Fibroblast of lung (primary cell): ENCODE measurements around the gene SDCBP2. TPM values are rescaled to one million over a fixed set of nuclear protein-coding genes. Genes with fewer than 3 reads are reported as not detected.

ENCODE experiments used
- DNase-seq, 2 donors: peaks; one replicate each; pipeline versions ENCODE4 v3.0.0 to v3.0.0-alpha.2; 2010; ENCODE audit warnings: low read depth in 2 of 2
- H2AFZ ChIP-seq: 2 replicates; pipeline ENCODE4 v1.5.1; 2012; ENCODE audit warnings: low read length, control low read depth, inconsistent platforms
- H3K27ac ChIP-seq: 2 replicates; pipeline ENCODE4 v1.5.1; 2011; ENCODE audit warnings: low read length, control low read depth; ENCODE audit not compliant: insufficient read depth
- H3K27me3 ChIP-seq: 2 replicates; pipeline ENCODE4 v1.5.1; 2011; ENCODE audit warnings: mild to moderate bottlenecking, low read length; ENCODE audit not compliant: control insufficient read depth, insufficient read depth
- H3K36me3 ChIP-seq: 2 replicates; pipeline ENCODE4 v1.5.1; 2011; ENCODE audit warnings: low read length; ENCODE audit not compliant: control insufficient read depth, insufficient read depth
- H3K4me1 ChIP-seq: 2 replicates; pipeline ENCODE4 v1.5.1; 2011; ENCODE audit warnings: low read length; ENCODE audit not compliant: control insufficient read depth, insufficient read depth; ENCODE audit errors: extremely low read depth
- H3K4me2 ChIP-seq: 2 replicates; pipeline ENCODE4 v1.5.1; 2011; ENCODE audit warnings: low read length, control low read depth; ENCODE audit not compliant: insufficient read depth; ENCODE audit errors: extremely low read depth
- H3K4me3 ChIP-seq, 4 experiments: fragments of 200-600 bp in 1 of 4; sonication (generic) in 1 of 4; replicated peaks in 1 of 4; 2 replicates each; pipeline ENCODE4 v1.5.1; 2011 to 2016; ENCODE audit warnings: low read length in 4 of 4, low read depth in 3 of 4, mild to moderate bottlenecking in 3 of 4, control low read depth in 2 of 4, inconsistent platforms in 1 of 4, mixed read lengths in 1 of 4; ENCODE audit not compliant: insufficient read depth in 1 of 4; ENCODE audit errors: control extremely low read depth in 1 of 4
- H3K79me2 ChIP-seq: 2 replicates; pipeline ENCODE4 v1.5.1; 2012; ENCODE audit warnings: mild to moderate bottlenecking, low read length, inconsistent platforms; ENCODE audit not compliant: control insufficient read depth, insufficient read depth
- H3K9ac ChIP-seq: 2 replicates; pipeline ENCODE4 v1.5.1; 2011; ENCODE audit warnings: mild to moderate bottlenecking, low read length, control low read depth; ENCODE audit not compliant: insufficient read depth
- H3K9me3 ChIP-seq: 2 replicates; pipeline ENCODE4 v1.5.1; 2012; ENCODE audit warnings: low read depth, low read length; ENCODE audit not compliant: control insufficient read depth, insufficient read depth
- H4K20me1 ChIP-seq: 2 replicates; pipeline ENCODE4 v1.5.1; 2011; ENCODE audit warnings: low read length; ENCODE audit not compliant: control insufficient read depth, insufficient read depth; ENCODE audit errors: extremely low read depth
- EZH2 ChIP-seq: IDR thresholded peaks from 2 replicates; pipeline ENCODE4 v1.5.1; 2012; ENCODE audit warnings: low read length, control low read depth, mild to moderate bottlenecking; ENCODE audit errors: missing control alignments
- polyA plus RNA-seq, 2 donors: library from polyadenylated mRNA; depleted of rRNA in 1 of 2; stranded (reverse) in 1 of 2; unstranded in 1 of 2; fragments of >200 nt; gene quantifications; 2 replicates each; pipeline ENCODE4 v1.2.1, GENCODE V29; 2011 to 2012; ENCODE audit warnings: missing spikeins in 1 of 2
- total RNA-seq: library from RNA; depleted of rRNA; stranded (reverse); fragments of >200 nt; gene quantifications from 2 replicates; pipeline ENCODE4 v1.2.1, GENCODE V29; 2014
- TF ChIP-seq, protein P1 (sequence below), 2 donors: IDR thresholded peaks in 1 of 2; conservative IDR thresholded peaks in 1 of 2; 1 replicate in 1 of 2; 2 replicates in 1 of 2; pipeline ENCODE4 v1.5.1; 2011 to 2012; ENCODE audit warnings: low read length in 2 of 2, control low read depth in 1 of 2, inconsistent platforms in 1 of 2, low read depth in 1 of 2, mild to moderate bottlenecking in 1 of 2

The SDCBP2 gene
- total and polyA plus RNA-seq, 2 donors (not counting 1 experiment from before 2014, with no cell fraction given) = 0.78 to 2.1 TPM

DNA sequence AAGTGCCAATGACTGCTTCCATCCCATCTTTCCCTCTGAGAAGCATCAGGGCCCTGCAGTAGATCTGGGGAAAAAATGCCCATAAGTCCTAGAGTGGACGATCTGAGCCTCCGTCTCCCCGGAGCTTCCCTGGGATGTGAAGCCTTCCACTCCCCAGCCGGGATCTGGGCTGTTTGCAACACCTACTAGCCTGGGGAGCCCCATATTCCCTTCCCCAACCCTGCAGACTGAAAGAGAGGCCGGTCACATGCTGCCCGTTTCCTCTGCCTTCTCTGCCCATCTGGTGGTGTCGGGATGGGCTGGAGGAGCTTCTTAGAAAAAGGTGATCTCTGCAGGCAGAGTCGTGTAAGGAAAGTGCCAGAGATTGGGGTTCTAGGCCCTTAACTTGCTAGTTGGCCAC lies 61.8 kb downstream of the SDCBP2 start:
- H3K4me3 ChIP-seq = peak overlapping the region; percentile 51 to 81 (median 62)
- H3K27ac ChIP-seq = no peak overlapping the region
- H4K20me1 ChIP-seq = no peaks in the 10 kb centered on the region
- H3K9ac ChIP-seq = no peak overlapping the region
- peaks cover 3% of the 10 kb centered on the region for H3K4me1 ChIP-seq
- no peaks in the 10 kb centered on the region for H3K9me3 ChIP-seq
- H3K36me3 ChIP-seq = no peaks in the 10 kb centered on the region
- no peak overlapping the region for H2AFZ ChIP-seq
- no peak for TF ChIP-seq EZH2
- TF ChIP-seq, protein P1, sequence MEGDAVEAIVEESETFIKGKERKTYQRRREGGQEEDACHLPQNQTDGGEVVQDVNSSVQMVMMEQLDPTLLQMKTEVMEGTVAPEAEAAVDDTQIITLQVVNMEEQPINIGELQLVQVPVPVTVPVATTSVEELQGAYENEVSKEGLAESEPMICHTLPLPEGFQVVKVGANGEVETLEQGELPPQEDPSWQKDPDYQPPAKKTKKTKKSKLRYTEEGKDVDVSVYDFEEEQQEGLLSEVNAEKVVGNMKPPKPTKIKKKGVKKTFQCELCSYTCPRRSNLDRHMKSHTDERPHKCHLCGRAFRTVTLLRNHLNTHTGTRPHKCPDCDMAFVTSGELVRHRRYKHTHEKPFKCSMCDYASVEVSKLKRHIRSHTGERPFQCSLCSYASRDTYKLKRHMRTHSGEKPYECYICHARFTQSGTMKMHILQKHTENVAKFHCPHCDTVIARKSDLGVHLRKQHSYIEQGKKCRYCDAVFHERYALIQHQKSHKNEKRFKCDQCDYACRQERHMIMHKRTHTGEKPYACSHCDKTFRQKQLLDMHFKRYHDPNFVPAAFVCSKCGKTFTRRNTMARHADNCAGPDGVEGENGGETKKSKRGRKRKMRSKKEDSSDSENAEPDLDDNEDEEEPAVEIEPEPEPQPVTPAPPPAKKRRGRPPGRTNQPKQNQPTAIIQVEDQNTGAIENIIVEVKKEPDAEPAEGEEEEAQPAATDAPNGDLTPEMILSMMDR (conservative IDR thresholded peaks at IDR 0.05 in 1 of 2, IDR thresholded peaks at IDR 0.05 in 1 of 2; ENCODE audit: low read depth in 1 of 2, low read length in 2 of 2) = no peak
- DNase-seq = no peak
- H3K27me3 ChIP-seq = no peaks in the 10 kb centered on the region
- H3K4me2 ChIP-seq = peak overlapping the region; percentile 78
- no peaks in the 10 kb centered on the region for H3K79me2 ChIP-seq

DNA sequence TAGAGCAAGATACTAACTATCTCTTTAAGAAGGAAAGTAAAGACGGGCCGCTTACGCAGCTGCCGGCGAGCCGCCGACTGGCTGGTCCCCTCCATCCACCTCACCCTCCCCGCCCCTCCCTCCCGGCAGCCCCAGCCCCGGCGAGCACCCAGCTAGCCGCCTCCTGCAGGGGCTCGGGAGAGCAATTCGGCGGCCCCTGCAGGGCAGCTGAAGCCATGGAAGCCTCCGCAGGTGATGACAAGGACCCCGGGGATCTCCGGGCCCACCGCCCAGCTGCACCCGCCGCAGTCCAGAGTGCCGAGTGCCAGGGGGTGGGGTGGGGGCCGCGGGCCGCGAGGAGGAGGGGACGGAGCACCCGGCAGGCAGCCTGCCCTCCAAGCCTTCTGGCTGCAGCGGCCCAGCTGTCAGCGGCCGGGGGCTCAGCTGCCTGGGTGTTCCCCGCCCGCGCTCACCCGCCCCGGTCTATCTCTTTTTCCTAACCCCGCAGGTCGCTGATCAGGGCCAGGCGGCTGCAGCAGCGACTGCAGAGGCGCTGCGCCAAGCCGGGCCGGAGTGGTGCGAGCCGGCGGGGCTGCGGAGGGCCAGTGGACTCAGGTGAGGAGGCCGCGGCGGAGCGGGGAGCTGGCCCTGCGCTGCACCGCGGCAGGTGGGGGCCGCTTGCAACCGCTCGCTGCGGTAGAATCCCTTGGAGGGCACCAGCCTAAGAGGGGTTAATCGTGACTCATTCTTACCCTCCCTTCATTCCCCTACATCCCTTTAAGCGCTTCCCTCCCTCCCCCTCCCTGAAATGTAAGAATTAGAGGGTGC lies 62.6 kb downstream of the SDCBP2 start, which contains the start of gene SNPH:
Gene SNPH (plus strand): TSS at position 128 of the 807 bp plus-strand sequence. CDS start 29,946 bp downstream, outside the sequence.
- Histone ChIP-seq H3K4me3 (peak within 1 kb of the TSS; percentile 51 to 81 (median 64)), H4K20me1 (no peaks in the 10 kb centered on the region), H3K9ac (peak within 1 kb of the TSS; percentile 43), H3K79me2 (no peaks in the 10 kb centered on the region), H3K4me1 (peaks cover 3% of the 10 kb centered on the region), H3K27ac (peak within 1 kb of the TSS; percentile 60), H3K9me3 (no peaks in the 10 kb centered on the region), H3K36me3 (no peaks in the 10 kb centered on the region), H3K27me3 (no peaks in the 10 kb centered on the region), H3K4me2 (peak within 1 kb of the TSS; percentile 78), H2AFZ (peak within 1 kb of the TSS; percentile 93)
- TF ChIP-seq EZH2 = no peak
- TF ChIP-seq, protein P1 (conservative IDR thresholded peaks at IDR 0.05 in 1 of 2, IDR thresholded peaks at IDR 0.05 in 1 of 2; ENCODE audit: low read depth in 1 of 2, low read length in 2 of 2) = no peak
- DNase-seq = peak; percentile 75 to 83

DNA sequence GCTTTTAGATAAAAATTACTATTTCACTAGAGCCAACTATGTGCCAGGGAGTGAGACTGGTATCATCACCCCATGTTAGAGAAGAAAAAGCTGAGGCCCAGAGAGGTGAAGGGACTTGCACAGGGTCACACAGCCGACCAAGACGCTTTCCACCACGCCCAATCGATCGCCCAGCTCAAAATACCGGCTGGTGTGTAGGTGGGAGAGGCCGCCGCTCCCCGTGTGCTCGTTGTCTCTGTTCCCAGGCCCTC lies 63.1 kb downstream of the SDCBP2 start:
- no peak for TF ChIP-seq EZH2
- TF ChIP-seq, protein P1 (conservative IDR thresholded peaks at IDR 0.05 in 1 of 2, IDR thresholded peaks at IDR 0.05 in 1 of 2; ENCODE audit: low read depth in 1 of 2, low read length in 2 of 2) = no peak
- peak overlapping the region; percentile 9 for H3K9ac ChIP-seq
- H3K36me3 ChIP-seq = no peaks in the 10 kb centered on the region
- no peak for DNase-seq
- peaks cover 3% of the 10 kb centered on the region for H3K4me1 ChIP-seq
- no peaks in the 10 kb centered on the region for H3K79me2 ChIP-seq
- no peaks in the 10 kb centered on the region for H4K20me1 ChIP-seq
- no peaks in the 10 kb centered on the region for H3K27me3 ChIP-seq
- peak overlapping the region; percentile 93 for H2AFZ ChIP-seq
- H3K4me3 ChIP-seq = peak overlapping the region; percentile 51 to 81 (median 64)
- no peaks in the 10 kb centered on the region for H3K9me3 ChIP-seq
- peak overlapping the region; percentile 73 for H3K4me2 ChIP-seq
- H3K27ac ChIP-seq = peak overlapping the region; percentile 60
